Stimulated activated CD4-positive, alpha-beta T cell treated with anti-CD3 and anti-CD28 coated beads, Interleukin-15, amount 100 ng/mL, for 24 hours (primary cell): Measurements from ENCODE around the gene ERBB2.
"Not testable (repeated sequence)": the region's sequence is repeated elsewhere in the genome, so short reads cannot be mapped to it uniquely, and the experiment has no call there.

ENCODE experiments used
- DNase-seq: peaks from one replicate; pipeline ENCODE4 v3.0.0-alpha.2; 2020

Gene ERBB2

DNA sequence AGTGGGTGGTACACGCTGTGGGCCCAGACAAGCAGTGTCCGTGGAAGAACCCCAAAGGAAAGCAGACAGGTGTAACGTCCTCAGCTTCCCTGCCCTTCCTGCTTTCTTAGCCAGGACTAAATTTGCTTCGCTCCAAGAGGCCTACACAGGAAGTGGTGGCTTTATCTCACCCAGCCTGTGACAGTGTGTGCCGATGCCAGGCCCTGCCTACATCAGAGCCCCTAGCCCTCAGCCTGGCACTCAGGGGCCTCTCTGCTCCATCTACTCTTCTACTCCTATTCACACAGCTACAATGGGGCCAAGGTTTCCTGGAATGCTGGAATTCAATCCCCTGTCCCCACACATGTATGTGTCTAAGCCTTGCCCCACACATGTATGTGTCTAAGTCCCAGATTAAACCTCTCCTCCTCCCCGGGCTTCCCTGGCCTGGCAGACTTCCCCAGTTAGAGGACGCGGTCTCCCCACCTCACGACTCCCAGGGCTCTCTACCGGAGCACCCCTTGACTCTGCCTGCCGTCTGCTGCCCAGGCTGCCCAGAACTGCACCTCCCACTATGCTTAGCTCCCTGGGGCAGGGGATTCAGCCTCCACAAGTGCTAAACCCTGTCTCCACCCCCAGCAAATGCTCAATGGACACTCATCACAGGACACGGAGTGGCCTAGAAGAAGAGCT, 20.2 kb upstream of the ERBB2 start:
- DNase-seq, result no peak

DNA sequence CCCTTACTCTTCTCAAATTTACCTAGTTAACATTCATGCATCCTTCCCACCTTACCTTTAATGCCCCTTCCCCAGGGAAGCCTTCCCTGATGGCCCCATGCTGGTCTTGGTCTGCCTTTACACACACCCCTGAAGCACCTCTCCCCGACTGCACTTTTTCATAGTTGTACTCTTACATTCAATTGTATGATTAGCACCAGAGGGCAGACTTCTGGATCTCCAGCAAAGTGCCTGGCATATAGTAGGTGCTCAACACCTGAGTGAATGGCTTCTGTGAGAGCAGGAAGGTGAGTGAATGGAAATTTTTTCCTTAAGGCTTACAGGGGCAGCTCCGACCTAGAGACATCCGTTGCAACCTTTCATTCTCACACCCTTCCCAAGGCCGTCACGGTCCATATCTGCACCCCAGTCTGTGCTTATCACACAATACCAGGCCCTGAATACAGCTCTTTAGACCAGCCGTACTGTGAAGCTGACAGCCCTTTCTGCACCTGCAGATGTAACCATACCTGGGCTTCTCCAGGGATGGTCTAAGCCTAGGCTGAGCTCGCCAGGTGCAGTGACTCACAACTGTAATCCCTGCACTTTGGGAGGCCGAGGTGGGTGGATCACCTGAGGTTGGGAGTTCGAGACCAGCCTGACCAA, 16.4 kb upstream of the ERBB2 start:
- DNase-seq, result no peak

DNA sequence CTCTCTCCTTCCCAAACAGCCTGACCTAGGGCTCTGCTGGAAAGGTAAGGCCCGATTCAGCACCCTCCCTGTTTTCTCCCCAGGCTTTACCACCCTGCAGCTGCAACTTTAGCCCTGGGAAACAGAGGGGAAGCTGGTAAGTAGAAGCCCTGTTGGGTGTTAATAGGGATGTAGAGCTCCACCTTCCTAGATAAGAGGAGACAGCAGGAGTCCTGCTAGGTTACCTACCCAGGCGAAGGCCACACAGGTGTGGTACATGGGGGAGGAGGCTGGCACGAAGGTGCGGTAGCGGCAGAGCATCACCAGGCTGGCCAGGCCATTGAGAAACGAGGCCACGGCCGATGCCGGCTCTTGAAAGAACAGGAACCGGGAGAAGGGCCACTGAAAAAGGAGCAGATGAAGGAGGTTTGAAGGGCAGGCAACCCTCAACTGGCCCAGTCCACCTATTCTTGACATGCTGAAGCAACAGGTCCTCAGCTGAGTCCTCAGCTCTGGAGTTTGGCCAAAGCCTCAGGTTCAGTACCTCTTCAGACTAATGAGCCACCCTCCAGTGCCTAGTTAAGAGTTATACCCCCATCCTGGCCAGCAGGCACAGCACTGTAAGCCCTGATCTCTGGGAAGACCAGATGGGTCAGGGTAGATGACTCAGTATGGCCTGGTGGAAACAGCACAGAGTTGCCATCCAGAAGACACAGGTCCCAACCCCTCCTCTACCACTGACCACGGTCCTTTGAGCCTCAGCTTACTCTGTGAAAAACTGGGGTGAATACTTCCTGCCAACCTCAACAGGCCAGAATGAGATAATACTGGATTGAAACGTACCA, 15.3 kb upstream of the ERBB2 start:
- no peak for DNase-seq

DNA sequence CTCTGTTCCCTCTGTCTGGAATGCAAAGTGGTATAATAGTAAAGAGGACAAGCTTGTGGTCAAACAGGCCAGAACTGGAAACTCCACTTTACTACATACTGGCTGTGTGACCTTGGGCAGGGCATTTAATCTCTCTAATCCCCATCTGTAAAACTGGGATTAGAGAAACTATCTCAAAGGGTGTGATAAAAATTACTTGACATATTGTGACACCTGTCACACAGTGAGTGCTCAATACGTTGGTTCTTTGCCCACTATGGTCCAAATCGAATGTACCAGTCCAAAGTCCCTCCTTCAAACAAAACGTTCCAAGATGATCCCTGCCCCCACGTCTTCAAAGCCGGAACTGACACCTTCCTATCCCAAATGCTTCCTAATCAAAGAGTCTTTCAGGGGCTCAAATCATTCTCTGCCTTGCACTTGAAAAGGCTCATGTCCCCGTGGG, 12.7 kb upstream of the ERBB2 start:
- DNase-seq, result no peak

DNA sequence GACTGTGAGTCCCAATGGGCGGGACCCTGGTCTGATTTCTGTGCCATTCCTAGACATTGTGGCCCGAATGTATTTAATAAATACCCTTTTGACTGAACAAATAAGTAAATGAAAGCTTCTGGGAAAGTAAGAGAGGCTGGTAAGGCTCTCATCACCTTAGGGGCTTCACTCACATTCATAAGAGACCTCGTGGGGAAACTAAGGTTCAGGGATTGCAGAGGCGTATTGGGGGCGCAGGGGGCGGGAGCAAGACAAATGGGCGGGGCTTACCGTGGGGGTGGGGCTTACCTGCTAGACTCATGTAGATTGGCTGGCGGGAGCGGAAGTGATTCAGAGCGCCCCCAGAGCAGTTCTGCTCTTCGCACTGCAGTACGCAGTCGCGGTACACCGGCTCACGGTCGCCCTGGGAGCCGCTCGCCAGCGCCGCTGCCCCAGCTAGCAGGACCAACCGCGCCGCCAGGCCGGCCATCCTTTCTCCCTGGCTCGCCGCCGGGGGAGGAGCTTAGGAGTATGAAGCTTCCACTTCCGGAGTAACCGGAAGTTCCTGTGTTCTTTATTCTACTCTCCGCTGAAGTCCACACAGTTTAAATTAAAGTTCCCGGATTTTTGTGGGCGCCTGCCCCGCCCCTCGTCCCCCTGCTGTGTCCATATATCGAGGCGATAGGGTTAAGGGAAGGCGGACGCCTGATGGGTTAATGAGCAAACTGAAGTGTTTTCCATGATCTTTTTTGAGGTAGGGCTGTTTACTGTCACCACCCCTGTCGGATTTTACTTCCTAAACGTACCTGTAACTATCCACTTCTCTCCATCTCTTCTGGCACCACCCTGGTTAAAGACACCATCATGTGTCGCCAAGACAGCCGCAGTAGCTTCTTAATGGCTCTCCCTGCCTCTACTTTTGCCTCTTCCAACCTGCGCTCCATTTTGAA, 12.1 kb upstream of the ERBB2 start, which contains the start of gene PGAP3:
PGAP3 (minus strand) TSS at position 512 of the 929 bp plus-strand sequence; CDS start at position 469, 43 bp downstream.
- DNase-seq, result peak; percentile 89

DNA sequence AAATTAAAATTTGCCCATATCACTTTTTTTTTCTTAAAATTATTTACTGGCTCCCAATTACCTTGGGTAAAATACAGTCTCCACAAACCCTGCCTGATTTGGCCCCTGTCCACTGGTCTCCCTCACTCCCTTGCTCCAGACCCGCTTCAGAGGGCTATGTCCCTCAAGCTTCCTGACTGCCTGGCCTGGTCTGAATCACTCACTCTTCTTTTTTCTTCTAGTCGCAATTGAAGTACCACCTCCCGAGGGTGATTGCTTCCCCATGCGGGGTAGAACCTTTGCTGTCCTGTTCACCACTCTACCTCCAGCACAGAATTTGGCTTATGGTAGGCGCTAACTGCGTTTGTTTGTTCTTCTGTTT, 11.4 kb upstream of the ERBB2 start:
- DNase-seq, result no peak

DNA sequence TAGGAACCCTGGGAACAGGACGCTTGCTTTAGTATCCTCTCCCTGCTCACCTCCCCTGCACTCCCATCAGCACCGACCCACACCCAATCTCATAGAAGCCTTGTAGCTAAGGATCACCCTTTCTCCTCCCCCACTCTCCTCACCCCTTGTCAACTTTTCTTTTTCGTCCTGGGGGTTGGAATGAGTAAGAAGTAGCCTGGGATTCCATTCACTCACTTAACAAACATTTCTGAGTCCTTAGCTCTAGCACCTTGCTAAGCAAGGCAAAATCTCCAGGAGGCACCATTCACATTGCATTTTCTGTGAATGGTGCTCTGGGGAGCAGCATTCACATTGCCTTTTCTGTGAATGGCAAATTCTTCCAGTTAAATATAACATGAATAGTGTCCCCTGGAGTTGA, 10.9 kb upstream of the ERBB2 start:
- no peak for DNase-seq

DNA sequence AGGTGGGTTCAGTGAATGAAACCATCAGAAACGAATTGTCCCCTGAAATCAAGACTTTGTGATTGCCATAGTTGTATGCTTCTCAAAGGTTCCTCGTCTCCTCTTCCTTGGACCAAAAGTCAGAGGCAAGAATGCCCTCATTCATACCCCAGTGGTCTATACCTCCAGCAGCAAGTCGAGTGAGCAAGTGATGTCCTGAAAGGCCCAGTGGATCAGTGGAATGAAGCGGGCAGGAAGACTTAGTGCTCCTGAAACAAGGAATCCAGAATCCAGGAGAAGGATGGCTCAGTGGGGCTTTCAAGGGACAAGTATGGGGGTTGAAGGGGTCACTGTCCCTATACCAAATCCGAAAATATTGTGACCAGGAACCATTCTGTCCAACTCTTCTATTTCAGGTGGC, 5.3 kb upstream of the ERBB2 start:
- DNase-seq, result no peak

DNA sequence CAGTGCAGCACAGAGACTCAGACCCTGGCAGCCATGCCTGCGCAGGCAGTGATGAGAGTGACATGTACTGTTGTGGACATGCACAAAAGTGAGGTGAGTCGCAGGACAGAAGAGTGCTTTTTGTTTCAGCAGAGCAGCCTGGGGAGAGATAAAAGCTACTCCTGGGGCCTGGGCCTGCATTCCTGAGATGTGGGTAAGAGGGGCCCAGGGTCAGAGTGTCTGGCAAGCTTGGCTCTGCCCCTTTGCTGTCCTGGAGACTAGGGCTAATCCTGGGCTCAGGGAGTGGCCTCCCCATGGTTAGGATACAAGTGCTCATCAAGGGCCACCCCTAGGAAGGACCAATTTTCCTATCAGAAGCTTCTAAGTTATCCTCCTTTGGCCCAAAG, 4.8 kb upstream of the ERBB2 start:
- DNase-seq, result no peak

DNA sequence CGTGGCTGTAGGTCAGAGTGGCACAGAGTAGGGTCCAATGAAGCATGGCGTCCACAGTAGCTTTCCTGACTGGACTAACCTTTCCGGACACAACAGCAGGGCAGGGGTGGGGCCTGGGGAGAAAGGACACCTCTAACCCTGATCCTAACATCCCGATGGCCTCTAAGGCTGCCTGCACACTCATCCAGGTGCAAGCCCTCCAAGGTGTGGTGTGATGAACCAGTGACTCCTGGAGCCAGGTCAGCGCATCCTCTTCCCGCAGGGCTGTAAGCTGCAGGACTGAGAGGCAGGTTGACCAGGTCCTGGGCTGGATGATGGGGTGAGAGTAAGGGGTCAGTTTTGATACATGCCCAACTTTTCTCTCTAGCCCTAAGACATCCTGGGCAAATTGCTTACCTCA, 3.1 kb upstream of the ERBB2 start:
- no peak for DNase-seq

DNA sequence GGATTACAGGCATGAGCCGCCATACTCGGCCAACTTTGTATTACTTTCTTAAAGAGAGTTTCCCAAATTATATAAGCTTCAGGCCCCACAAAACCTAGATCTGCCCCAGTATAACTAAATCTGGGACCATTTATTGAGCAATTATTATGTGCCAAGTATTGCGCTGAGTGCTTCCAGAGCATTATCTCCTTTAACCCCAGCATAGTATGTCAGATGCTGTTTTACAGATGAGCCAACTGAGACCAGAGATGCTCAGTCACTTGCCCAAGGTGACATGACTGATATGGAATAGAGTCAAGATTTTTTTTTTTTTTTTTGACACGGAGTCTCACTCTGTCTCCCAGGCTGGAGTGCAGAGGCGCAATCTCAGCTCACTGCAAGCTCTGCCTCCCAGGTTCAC, 1.9 kb upstream of the ERBB2 start:
- DNase-seq, result no peak

DNA sequence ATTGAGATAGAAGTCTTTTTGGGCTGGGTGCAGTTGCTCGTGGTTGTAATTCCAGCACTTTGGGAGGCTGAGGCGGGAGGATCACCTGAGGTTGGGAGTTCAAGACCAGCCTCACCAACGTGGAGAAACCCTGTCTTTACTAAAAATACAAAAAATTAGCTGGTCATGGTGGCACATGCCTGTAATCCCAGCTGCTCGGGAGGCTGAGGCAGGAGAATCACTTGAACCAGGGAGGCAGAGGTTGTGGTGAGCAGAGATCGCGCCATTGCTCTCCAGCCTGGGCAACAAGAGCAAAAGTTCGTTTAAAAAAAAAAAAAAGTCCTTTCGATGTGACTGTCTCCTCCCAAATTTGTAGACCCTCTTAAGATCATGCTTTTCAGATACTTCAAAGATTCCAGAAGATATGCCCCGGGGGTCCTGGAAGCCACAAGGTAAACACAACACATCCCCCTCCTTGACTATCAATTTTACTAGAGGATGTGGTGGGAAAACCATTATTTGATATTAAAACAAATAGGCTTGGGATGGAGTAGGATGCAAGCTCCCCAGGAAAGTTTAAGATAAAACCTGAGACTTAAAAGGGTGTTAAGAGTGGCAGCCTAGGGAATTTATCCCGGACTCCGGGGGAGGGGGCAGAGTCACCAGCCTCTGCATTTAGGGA, 577 bp upstream of the ERBB2 start:
- DNase-seq, result not testable (repeated sequence)

DNA sequence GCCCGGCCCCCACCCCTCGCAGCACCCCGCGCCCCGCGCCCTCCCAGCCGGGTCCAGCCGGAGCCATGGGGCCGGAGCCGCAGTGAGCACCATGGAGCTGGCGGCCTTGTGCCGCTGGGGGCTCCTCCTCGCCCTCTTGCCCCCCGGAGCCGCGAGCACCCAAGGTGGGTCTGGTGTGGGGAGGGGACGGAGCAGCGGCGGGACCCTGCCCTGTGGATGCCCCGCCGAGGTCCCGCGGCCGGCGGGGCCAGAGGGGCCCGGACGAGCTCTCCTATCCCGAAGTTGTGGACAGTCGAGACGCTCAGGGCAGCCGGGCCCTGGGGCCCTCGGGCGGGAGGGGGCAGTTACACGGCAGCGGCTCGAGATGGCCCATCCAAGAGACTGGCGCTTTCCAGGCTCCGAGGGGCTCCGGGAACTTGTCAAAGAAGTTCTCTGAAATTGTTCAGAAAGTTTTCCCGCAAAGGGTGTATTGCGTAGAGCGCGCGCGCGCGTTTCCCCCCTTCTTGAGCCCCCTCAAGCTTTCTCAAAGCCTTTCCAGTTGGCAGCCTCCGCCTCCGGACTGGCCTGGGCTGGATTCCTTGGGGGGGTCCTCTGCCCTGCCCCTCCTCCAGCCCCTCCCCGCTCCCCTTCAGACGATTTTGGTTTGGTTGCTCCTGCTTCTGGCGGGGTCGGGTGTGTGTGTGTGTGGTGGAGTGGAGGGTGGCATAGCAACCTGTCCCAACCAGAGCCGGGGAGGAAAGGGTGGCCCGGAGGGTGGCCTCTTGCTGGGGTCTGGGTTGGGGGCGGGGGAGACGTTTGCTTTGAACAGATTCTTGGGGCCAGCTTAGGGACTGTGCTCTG, 504 bp downstream of the ERBB2 start:
- no peak for DNase-seq

DNA sequence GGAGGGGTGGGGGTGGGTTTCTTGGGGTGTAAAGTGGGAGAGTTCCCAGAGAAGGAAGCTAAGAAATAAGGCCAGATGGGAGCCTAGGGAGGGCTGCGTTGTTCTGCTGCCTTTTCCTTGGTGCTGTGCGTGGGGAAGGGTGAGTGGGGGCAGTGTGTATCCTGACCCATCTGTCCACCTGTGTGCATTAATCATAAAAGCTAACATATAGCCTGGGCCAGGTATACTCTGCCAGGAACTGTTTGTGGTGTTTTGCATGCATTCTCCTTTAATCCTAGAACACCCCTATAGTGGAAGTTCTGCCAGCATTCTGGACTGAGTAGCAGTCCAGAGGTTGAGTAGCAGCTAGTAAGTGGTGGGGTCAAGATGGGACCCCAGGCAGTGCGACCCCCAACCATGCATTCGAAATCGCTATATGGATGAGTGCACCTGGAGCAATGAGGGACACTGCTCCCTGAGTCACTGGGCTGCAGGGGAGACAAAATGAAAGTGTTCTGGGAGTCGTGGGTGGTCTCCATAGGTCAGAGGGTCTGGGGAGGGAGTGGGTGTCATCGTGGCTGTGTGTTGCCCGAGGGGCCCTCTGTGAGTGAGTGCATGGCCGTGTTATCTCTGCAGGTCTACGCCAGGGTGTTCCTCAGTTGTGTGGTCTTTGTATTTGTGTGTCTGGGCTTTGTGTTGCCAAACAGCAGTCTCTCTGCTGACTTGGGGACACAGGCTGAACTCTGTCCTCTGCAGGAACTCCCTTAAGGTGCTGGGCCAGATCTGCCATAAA, 1.3 kb downstream of the ERBB2 start:
- no peak for DNase-seq

DNA sequence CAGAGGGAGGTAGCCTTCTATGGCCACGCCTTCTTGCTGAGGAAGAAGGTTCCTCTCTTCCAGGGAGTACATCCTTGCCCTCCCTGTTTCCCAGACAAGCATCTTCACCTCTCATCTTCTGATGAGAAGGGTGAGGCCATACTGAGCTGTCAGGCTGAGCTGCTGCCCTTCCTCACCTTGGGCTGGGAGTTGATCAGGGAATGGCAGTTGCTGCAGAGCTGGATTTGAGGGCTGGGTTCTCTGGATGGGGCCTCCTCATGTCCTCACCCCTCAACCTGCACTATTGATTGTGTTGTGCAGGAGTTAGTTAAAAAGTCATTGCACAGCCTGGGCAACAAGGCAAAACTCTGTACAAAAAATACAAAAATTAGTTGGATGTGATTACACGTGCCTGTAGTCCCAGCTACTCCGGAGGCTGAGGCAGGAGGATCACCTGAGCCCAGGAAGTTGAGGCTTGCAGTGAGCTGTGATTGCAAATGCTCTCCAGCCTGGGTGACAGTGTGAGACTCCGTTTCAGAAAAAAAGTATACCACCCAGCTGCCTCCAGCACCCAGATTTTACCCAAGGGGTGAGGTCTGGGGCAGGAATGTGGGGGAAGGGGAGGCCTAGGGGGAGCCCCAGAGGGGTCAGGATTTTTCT, 2.0 kb downstream of the ERBB2 start:
- no peak for DNase-seq

DNA sequence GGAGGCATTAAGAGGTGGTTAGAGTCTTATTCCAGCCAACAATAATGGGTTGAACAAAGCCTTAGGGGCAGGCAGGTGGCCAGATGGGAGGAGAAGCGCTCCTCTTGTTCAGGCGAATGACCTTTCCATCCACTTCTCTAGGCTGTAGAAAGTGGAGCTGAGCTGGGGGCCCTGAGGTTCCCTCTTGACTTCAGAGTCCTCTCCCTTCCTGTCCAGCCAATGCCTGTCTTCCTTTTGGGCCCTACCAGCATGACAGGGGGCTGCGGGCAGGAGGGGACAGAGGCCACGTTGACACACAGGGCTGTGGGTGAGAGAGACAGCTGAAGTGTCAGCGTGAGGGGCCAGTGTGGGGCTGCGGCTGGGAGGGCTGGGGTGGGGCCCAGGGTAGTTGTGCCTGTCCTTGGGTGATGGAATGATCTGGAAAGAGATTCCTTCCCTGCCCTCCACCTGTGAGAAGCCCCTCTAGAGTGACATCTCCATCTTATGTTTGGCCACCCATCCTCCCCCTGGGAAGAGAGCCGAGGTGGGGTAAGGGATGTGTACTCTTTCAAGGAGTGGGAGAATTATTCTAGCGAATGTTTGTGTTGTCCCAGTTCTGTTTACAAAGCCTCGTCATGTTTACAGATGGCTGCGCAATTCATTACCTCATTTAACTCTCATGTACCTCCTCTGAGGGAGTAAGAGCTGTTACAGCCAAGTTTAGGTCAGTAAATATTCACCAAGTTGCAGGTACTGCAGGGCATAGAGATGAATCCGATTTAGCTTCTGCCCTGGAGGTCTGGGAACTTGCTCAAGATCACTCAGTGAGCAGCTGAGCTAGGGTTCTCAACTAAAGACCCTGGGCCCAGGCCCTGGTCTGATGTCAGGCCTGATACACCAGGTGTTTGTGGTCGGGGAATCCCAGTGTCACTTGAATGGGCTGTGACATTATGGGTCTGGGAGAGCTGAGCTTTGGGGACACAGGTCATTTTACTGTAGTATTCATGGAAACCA, 3.3 kb downstream of the ERBB2 start:
- DNase-seq, result no peak

DNA sequence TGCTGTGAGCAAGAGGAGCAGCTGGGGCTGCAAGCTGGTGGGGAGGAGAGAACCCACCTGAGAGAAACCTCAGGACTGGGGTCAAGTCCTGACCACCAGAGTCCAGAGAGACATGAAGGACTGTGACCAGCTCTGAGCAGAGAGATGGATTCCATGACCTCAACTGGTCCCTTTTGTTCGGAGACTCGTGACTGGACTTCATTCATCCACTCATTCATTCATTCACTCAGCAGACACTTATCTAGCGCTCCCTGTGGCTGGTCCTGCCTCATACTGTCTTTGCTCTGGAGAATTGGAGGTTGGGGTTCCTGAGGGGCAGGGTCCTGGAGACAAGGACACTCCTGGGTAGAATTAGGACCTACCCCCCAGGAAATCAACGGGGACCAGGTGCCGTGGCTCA, 4.0 kb downstream of the ERBB2 start:
- DNase-seq, result no peak

DNA sequence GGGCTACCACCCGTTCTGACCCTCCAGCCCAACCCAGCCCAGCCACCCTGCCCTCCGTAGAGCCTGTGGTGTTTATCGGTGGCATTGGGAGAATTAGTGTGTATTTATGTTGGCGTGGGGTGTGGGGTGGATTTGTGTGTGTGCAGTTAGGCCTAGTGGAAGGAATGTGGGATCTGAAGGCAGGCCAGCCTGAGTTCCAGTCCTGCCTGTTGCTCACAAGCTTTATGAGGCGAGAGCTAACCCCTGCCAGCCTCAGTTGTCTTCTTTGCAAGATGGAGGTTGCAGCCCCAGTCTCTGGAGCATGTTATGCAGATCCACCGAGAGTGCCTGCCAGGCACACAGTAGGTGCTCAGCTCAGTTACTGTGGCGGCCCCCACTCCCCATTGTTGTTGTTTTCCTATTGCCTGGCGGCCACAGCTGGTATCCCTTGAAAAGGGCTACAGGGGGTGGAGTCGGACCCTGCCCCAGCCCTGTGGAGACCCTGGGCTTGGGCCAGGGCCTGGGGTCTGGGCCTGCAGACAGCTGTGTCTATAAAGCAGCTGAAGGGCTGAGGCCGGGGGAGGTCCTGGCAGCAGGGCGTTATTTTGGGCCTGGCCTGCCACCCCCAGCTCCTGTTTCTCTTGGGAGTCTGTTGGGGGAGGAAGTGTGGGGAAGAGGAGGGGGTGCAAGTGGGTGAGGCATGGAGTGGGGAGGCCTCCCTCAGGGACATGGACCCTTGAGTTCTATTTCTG, 5.1 kb downstream of the ERBB2 start:
- no peak for DNase-seq
